MM.1S (cell line): ENCODE measurements around the gene MCIDAS.

Experiments
- CTCF ChIP-seq: fragments of 300-600 bp; sonication (generic); IDR thresholded peaks from 2 replicates; pipeline ENCODE4 v1.5.1; 2016; ENCODE audit warnings: antibody characterized with exemption, low read length, mixed read lengths
- EZH2 ChIP-seq: fragments of 300-600 bp; sonication (generic); optimal IDR thresholded peaks from 2 replicates; pipeline ENCODE3; 2017; ENCODE audit warnings: low read depth, mild to moderate bottlenecking, antibody characterized with exemption, low read length, mixed read lengths
- EZH2phosphoT487 ChIP-seq: fragments of 300-600 bp; sonication (generic); IDR thresholded peaks from 2 replicates; pipeline ENCODE4 v1.6.1; 2018; ENCODE audit warnings: antibody characterized with exemption, low read length

GRCh38 chr5:55225346-55225745 lies 1.8 kb downstream of the MCIDAS start:
- TF ChIP-seq CTCF = no peak
- TF ChIP-seq EZH2phosphoT487 = no peak
- TF ChIP-seq EZH2 = no peak
